ENCODE results near the gene GGTA1.
"Not testable (repeated sequence)": the region's sequence is repeated elsewhere in the genome, so short reads cannot be mapped to it uniquely, and the experiment has no call there.

Gene GGTA1

GRCh38 chr9:121463026-121463807 is 36.4 kb downstream of the GGTA1 start:
- no peak overlapping the region for H3K4me3 Mint-ChIP-seq
- intact Hi-C loops (cut with micrococcal nuclease) = loop anchor here (1.0 to 5.0 kb wide), 2 partner anchors 34 to 75 kb away; partner anchors contain the start of gene GGTA1
- H3K27ac Mint-ChIP-seq = no peak overlapping the region
- peaks cover 100% of the 10 kb centered on the region for H3K36me3 Mint-ChIP-seq (ENCODE audit: low read depth)
- H3K27me3 Mint-ChIP-seq = no peaks in the 10 kb centered on the region
- H3K4me1 Mint-ChIP-seq (ENCODE audit: low read depth) = peaks cover 31% of the 10 kb centered on the region
- no peaks in the 10 kb centered on the region for H3K9me3 Mint-ChIP-seq

DNA sequence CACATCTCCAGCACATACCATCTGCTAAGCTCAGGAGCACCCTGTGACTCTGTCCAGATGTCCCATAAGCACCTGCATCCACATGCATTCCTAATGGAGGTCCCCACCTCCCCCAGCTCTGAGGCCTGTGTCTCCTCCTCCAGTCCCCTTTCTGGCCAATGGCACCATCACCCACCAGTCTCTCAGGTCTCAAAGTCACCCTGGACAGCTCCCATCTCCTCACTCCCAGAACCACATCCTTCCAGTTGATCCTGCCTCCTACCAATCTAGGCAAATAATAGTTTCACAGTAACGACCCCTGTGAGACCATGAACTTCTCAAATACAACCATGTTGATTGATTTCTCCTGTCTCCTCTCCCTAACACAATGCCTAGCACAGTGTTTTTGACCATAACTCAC is 40.1 kb downstream of the GGTA1 start:
- H3K27ac Mint-ChIP-seq = no peak overlapping the region
- H3K4me1 Mint-ChIP-seq (ENCODE audit: low read depth) = peaks cover 25% of the 10 kb centered on the region
- intact Hi-C loops (cut with micrococcal nuclease) = no loop called here
- no peaks in the 10 kb centered on the region for H3K9me3 Mint-ChIP-seq
- peaks cover 100% of the 10 kb centered on the region for H3K36me3 Mint-ChIP-seq (ENCODE audit: low read depth)
- H3K27me3 Mint-ChIP-seq = no peaks in the 10 kb centered on the region
- H3K4me3 Mint-ChIP-seq = no peak overlapping the region

- Mint-ChIP-seq H3K4me1 (ENCODE audit: low read depth) (peaks cover 14% of the 10 kb centered on the region), H3K36me3 (ENCODE audit: low read depth) (peaks cover 100% of the 10 kb centered on the region)
- H3K9me3 Mint-ChIP-seq; H3K4me3 Mint-ChIP-seq; H3K27me3 Mint-ChIP-seq; H3K27ac Mint-ChIP-seq; intact Hi-C loops (cut with micrococcal nuclease): not testable (repeated sequence)
Observed at GRCh38 chr9:121458449-121458848, 41.2 kb downstream of the GGTA1 start.

- Mint-ChIP-seq H3K9me3 (no peaks in the 10 kb centered on the region), H3K36me3 (ENCODE audit: low read depth) (peaks cover 95% of the 10 kb centered on the region), H3K27me3 (no peaks in the 10 kb centered on the region), H3K27ac (no peak overlapping the region), H3K4me1 (ENCODE audit: low read depth) (peaks cover 11% of the 10 kb centered on the region), H3K4me3 (no peak overlapping the region)
- intact Hi-C loops (cut with micrococcal nuclease) = no loop called here
Observed at GRCh38 chr9:121455527-121456239, 44.0 kb downstream of the GGTA1 start.

DNA sequence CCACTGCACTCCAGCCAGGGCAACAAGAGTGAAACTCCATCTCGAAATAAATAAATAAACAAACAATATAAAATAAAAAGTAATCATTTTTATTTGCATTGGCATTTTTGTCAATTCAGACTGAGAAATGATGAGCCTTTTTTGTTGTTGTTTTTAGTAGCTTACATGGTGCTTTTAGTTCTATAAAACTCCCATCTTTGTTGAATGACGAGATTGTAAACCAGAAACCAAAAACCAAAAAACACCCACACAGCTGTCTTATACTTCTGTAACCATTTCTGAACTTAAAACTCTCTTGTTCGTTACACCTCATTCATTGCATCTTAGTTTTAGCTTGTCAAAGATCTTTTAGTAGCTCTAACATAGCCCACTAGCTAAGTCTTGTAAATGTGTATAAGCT is 44.7 kb downstream of the GGTA1 start:
- intact Hi-C loops (cut with micrococcal nuclease) = no loop called here

GRCh38 chr9:121453232-121453892 is 46.3 kb downstream of the GGTA1 start:
- Mint-ChIP-seq H3K9me3 (no peaks in the 10 kb centered on the region), H3K36me3 (ENCODE audit: low read depth) (peaks cover 72% of the 10 kb centered on the region), H3K27ac (peak overlapping the region; percentile 51), H3K4me3 (no peak overlapping the region), H3K27me3 (peaks cover 4% of the 10 kb centered on the region), H3K4me1 (ENCODE audit: low read depth) (peaks cover 6% of the 10 kb centered on the region)
- intact Hi-C loops (cut with micrococcal nuclease) = no loop called here

More for the DNA sequence above, 44.7 kb downstream of the GGTA1 start:
- Mint-ChIP-seq H3K4me1 (ENCODE audit: low read depth) (peaks cover 11% of the 10 kb centered on the region), H3K27ac (no peak overlapping the region), H3K36me3 (ENCODE audit: low read depth) (peaks cover 88% of the 10 kb centered on the region), H3K27me3 (no peaks in the 10 kb centered on the region), H3K9me3 (no peaks in the 10 kb centered on the region), H3K4me3 (no peak overlapping the region)

DNA sequence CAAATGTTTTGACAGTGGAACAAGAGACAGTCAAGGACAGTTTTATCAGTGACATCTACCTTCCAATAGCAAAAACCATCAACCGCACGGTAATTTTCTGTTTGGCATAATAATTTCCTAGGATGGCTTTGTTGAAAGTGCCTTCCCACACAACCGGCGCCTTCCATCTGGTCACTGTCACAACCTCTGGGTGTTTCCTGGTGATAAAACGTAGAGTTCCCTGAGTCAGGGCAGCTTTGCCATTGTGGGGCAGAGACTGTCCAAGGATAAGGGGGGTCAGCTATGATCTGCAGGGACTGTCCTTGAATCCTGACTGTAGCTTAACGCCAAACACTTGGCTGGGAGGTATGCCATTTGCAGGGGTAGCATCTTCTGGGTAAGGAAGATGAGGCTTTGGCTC is 47.6 kb downstream of the GGTA1 start:
- Mint-ChIP-seq H3K27ac (no peak overlapping the region), H3K36me3 (ENCODE audit: low read depth) (peaks cover 59% of the 10 kb centered on the region), H3K4me3 (no peak overlapping the region), H3K27me3 (peaks cover 8% of the 10 kb centered on the region), H3K9me3 (no peaks in the 10 kb centered on the region), H3K4me1 (ENCODE audit: low read depth) (peaks cover 14% of the 10 kb centered on the region)
- intact Hi-C loops (cut with micrococcal nuclease) = no loop called here

- intact Hi-C loops (cut with micrococcal nuclease) = no loop called here
- Mint-ChIP-seq H3K4me3 (no peak overlapping the region), H3K27me3 (peaks cover 8% of the 10 kb centered on the region), H3K4me1 (ENCODE audit: low read depth) (peaks cover 9% of the 10 kb centered on the region), H3K27ac (no peak overlapping the region), H3K36me3 (ENCODE audit: low read depth) (peaks cover 54% of the 10 kb centered on the region), H3K9me3 (no peaks in the 10 kb centered on the region)
Observed at GRCh38 chr9:121451586-121451985, 48.1 kb downstream of the GGTA1 start.

DNA sequence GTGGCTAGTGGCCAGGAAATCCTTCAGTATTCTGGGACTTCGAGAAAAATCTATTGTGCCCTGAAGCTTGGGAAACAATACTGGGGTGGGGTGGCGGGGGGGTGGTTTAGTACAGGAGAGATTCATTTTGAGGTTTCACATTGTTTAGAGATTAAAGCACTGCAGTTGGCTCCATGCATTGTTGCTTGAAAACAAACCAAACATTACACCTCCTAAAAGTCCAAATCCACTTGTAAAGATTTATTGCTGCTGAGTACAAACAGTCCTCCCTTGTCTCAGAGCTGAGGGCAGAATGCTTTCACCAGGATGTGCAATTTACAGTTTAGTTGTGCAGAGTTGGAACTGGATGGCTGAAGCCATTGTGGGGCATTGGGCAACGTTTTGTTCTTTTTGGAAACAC is 49.4 kb downstream of the GGTA1 start:
- Mint-ChIP-seq H3K9me3 (no peaks in the 10 kb centered on the region), H3K4me1 (ENCODE audit: low read depth) (peaks cover 9% of the 10 kb centered on the region), H3K27ac (no peak overlapping the region), H3K36me3 (ENCODE audit: low read depth) (peaks cover 40% of the 10 kb centered on the region), H3K27me3 (peaks cover 12% of the 10 kb centered on the region), H3K4me3 (no peak overlapping the region)
- intact Hi-C loops (cut with micrococcal nuclease) = no loop called here

DNA sequence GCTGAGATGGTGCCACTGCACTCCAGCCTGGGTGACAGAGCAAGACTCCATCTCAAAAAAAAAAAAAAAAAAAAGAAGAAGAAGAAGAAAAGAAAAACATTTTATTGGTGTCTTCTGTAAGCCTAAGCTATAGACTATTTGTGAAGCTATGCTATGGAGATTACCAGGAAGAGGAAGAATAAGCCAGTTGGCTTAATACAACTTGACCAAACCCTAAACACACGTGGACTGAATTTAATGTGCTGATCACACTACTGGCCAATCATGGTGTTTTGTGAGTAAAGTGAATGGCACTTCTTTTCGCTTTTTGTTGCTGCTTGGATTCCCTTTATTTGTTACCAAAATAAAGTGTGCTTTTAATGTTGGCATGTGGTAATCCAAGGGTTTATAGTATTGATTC is 49.9 kb downstream of the GGTA1 start:
- Mint-ChIP-seq H3K4me3 (no peak overlapping the region), H3K4me1 (ENCODE audit: low read depth) (peaks cover 9% of the 10 kb centered on the region), H3K36me3 (ENCODE audit: low read depth) (peaks cover 36% of the 10 kb centered on the region), H3K27me3 (peaks cover 12% of the 10 kb centered on the region), H3K27ac (no peak overlapping the region), H3K9me3 (no peaks in the 10 kb centered on the region)
- intact Hi-C loops (cut with micrococcal nuclease) = no loop called here

GRCh38 chr9:121447321-121447834 is 52.3 kb downstream of the GGTA1 start:
- peaks cover 14% of the 10 kb centered on the region for H3K27me3 Mint-ChIP-seq
- no peak overlapping the region for H3K4me3 Mint-ChIP-seq
- H3K9me3 Mint-ChIP-seq = no peaks in the 10 kb centered on the region
- H3K36me3 Mint-ChIP-seq (ENCODE audit: low read depth) = peaks cover 12% of the 10 kb centered on the region
- no peak overlapping the region for H3K27ac Mint-ChIP-seq
- H3K4me1 Mint-ChIP-seq (ENCODE audit: low read depth) = peaks cover 19% of the 10 kb centered on the region
- intact Hi-C loops (cut with micrococcal nuclease) = no loop called here

DNA sequence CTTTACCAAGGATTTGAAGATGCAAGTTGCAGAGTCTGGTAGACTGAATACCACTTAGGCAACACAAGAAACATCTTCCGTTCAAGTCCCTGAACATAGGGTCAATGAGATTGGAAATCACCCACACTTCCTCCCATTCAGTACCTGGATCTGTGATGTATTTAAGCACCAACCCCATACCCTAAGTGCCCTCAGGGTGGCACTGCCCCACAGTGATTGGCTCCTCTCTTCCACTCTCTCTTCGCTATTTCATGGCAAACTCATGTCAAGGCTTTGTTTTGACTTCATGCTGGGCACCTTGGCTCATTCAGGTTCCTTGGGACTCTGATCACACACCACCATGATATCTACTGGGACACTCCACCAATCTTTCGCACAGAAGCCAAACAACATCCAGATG is 53.7 kb downstream of the GGTA1 start:
- Mint-ChIP-seq H3K4me1 (ENCODE audit: low read depth) (peaks cover 19% of the 10 kb centered on the region), H3K9me3 (no peaks in the 10 kb centered on the region), H3K36me3 (ENCODE audit: low read depth) (no peaks in the 10 kb centered on the region), H3K27me3 (peaks cover 14% of the 10 kb centered on the region), H3K4me3 (no peak overlapping the region), H3K27ac (no peak overlapping the region)
- intact Hi-C loops (cut with micrococcal nuclease) = no loop called here

- Mint-ChIP-seq H3K4me3 (no peak overlapping the region), H3K36me3 (ENCODE audit: low read depth) (no peaks in the 10 kb centered on the region), H3K4me1 (ENCODE audit: low read depth) (peaks cover 19% of the 10 kb centered on the region), H3K27ac (no peak overlapping the region), H3K27me3 (peaks cover 17% of the 10 kb centered on the region), H3K9me3 (no peaks in the 10 kb centered on the region)
- intact Hi-C loops (cut with micrococcal nuclease) = no loop called here
Observed at GRCh38 chr9:121443981-121444380, 55.7 kb downstream of the GGTA1 start.

DNA sequence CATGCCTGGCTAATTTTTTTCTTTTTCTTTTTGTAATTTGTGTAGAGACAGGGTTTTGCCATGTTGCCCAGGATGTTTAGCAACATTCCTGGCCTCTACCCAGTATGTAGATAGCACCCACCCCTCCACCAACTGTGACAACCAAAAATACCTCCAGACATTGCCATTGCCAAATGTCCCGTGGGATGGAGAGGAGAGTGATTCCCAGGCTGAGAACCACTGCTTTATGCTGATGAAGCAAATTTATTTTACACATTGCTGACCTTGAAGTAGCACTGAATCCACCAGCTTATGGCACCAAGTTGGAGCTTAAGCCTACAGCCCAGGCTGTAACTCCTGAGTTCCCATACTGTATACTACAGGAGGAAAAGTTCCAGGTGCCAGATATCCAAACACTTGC is 58.5 kb downstream of the GGTA1 start:
- peaks cover 10% of the 10 kb centered on the region for H3K4me1 Mint-ChIP-seq (ENCODE audit: low read depth)
- H3K36me3 Mint-ChIP-seq (ENCODE audit: low read depth) = no peaks in the 10 kb centered on the region
- H3K27ac Mint-ChIP-seq = no peak overlapping the region
- intact Hi-C loops (cut with micrococcal nuclease) = no loop called here
- no peaks in the 10 kb centered on the region for H3K9me3 Mint-ChIP-seq
- no peak overlapping the region for H3K4me3 Mint-ChIP-seq
- H3K27me3 Mint-ChIP-seq = peaks cover 8% of the 10 kb centered on the region
